GM18507 (cell line): ENCODE data around the gene TRIM29.
"Not testable (repeated sequence)": the region's sequence is repeated elsewhere in the genome, so short reads cannot be mapped to it uniquely, and the experiment has no call there.

ENCODE experiments used
- DNase-seq: peaks from one replicate; pipeline ENCODE4 v3.0.0; 2011; ENCODE audit warnings: low read depth; ENCODE audit not compliant: insufficient read length; ENCODE audit errors: extremely low spot score
- FAIRE-seq: peaks from 2 replicates; lab custom pipeline; 2011; peaks lifted over from hg19 to GRCh38; lab: Jason Lieb, UNC

TRIM29 gene

GRCh38 chr11:120137611-120138521 is at the start of gene TRIM29:
Gene TRIM29, minus strand, starts transcription at chr11:120138113. Its CDS starts 82 bp downstream, at chr11:120138031.
- DNase-seq (no peak), FAIRE-seq (no peak)

DNA sequence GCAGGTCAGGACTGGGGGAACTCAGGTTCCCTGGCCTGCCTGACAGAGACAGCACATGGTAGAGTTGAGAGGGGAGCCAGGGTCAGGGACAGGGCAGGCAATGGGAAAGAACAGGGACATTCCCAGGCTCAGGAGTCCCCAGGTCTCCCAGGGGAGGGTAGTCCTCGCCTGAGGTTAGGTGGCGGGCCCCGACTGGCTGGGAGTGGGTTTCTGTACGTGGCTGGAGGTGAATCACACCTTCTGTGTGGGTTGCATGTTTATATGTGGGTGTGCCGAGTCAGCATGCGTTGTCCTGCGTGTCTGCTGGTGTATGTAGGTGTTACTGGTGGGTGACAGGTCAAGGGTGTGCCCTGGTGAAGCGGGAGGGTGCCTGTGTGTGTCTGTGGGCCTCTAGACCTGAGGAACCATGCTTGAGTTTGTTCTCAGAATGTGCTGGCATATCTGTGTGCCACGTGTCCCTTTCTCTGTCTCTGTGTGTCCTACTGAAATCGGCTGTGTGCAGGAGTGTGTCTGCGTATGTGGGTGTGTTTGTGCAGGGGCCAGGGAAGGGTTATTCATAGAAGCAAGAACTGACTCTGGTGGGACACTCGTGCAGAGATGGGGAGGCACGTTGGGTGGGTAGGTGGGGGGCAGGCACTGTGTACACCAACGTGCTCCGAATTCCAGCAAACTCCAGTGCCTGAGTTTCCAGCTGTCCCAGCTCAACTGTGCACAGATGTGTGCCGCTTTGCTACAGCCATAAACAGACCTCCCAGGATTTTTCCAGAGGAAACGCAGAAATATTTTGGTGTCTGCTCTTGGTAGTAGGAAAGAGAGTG is 49.1 kb upstream of the TRIM29 start:
- DNase-seq, result peak; percentile 30

GRCh38 chr11:120186456-120186773 is 48.5 kb upstream of the TRIM29 start:
- no peak for FAIRE-seq

More for the DNA sequence above, 49.1 kb upstream of the TRIM29 start:
- FAIRE-seq, result peak; percentile 39

DNA sequence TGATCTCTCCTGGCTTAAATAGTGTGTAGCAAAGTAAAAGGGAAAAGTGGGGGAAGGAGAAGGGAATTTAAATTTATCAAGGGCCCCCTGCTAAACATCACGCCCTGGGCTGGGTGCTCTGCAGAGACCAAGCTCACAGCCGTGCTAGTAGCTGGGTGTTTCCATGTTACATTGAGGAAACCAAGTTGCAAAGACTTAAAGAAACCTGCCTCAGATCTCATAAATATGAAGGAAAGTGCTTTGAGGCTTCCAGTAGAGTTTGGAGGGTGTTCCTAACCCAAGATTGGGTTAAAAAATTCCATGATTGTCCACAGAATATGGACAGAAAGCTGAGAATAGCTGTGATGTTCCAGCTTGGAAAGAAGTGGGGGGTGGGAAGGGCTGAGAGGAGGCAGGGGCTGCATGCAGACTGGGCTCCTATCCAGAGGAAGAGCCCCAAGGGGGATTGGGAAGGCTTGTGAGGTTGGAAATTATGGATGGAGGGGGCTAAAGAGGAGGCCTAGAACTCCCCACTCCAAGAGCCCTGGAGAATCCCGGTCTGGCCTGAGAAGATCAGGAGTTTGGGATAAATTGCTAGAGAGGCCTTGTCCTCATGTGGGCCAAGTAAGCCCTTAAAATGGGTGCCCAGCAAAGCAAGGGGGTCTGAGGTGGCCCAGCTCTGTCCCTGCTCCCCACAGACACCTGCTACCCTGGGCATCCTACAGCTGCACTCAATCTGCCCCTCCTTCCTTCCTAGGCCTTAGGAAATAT is 48.0 kb upstream of the TRIM29 start:
- DNase-seq, result no peak
- no peak for FAIRE-seq

More at GRCh38 chr11:120186456-120186773, 48.5 kb upstream of the TRIM29 start:
- no peak for DNase-seq

DNA sequence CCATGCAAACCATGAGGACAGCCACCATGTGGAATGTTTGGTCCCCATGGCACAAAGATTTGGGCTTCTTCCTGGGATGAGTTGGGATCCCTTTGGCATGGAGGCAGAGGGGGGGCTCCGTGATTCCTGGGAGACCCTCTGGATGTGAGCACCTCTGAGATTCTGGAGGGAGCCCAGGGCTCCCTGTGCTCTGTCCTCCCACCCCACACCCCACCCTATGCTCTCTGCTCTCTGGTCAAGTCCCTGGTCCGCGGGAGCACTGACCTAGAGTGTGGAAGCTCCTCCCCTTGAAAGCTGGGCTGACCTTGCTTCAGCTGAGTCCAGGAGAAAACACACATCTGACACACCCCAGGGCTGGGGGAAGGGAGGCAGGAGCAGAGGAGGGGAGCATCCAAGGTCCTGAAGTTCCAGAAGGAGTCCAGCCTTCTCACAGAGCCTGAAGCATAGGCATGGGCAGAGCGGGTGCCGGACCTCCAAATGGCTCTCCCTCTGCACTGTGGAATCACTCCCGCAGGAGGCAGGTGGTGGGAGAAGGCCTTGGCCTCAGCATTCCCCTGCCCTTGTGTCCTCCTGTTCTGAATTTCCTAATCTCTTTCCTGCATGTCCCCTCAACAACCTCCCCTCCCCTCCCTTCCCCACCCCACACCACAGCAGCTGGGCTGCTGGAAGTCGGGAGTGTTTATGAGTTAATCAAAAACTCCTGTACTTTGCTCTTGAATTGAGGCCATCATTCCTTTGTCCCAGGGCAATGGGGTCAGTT is 47.2 kb upstream of the TRIM29 start:
- FAIRE-seq, result no peak
- DNase-seq, result no peak

DNA sequence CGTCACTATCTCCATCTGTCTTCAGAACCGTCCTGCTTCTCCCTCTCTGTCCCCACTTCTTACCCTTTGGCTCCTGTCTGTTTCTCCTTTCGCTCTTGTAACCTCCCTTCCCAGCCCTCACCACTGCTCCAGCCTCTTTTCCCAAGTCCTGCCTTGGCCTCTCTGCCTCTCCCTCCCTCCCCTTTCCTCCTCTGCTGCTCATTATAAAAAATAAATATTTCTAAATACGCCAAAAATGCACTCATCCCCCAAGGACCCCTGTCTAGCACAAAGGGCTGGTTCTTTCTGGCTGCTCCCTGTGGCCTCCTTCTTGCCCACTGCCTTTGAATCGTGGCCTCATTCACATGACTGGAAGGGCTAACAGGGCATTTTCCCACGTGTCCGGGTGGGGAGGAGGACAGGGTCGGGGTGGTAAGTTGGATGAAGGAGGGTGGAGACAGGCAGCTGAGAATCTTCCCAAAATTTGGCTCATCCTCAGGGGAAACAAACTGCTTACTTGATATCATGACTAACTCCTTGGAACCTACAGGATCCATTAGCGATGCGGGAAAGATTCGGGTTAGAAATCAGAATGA is 46.5 kb upstream of the TRIM29 start:
- FAIRE-seq (no peak), DNase-seq (no peak)

GRCh38 chr11:120183701-120184141 is 45.8 kb upstream of the TRIM29 start:
- FAIRE-seq (no peak), DNase-seq (no peak)

- no peak for FAIRE-seq
- DNase-seq, result no peak
Measured at GRCh38 chr11:120182790-120183491, 45.0 kb upstream of the TRIM29 start.

- DNase-seq (no peak), FAIRE-seq (no peak)
Measured at GRCh38 chr11:120182372-120182771, 44.5 kb upstream of the TRIM29 start.

DNA sequence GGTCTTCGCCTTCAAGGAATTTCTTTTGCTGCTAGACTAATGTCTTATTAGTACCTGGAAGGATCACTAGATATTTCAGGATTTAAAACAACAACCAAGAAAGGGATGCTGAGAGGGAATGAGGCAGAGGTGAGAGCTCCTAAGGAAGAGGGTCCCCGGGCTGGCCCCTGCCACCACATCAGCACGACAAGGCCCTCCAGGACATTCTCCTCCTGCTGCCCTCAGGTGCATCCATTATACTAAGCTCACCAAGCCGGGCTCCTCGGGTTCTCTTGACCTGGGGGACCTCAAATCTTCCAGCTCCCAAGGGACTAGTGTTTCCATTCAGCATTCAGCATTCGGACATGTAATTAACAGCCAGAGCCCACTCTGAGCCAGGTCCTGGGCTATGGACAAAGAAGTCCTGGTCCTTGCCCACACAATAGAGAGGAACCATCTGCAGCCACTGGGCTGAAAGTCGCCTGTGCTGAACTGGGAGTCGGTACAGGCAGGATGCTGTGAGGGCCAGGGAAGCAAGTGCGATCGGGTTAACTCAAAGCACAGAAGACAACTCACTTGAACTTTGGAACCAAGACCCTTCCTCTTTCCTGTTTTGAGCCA is 43.6 kb upstream of the TRIM29 start:
- DNase-seq (no peak), FAIRE-seq (no peak)

- FAIRE-seq, result no peak
- no peak for DNase-seq
Measured at GRCh38 chr11:120180551-120181232, 42.8 kb upstream of the TRIM29 start.

DNA sequence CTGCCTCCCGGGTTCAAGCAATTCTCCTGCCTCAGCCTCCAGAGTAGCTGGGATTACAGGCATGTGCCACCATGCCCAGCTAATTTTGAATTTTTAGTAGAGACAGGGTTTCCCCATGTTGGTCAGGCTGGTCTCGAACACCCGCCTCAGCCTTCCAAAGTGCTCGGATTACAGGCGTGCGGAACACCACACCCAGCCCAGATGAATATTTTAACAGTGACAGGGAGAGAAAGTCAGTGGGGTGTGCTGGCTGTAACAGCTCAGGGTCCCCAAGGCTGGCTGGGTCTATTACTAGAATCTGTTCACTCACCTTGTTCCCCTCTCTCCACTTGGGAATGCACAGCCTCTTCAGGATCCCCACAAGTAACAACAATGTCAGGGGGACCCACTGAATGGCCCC is 42.1 kb upstream of the TRIM29 start:
- DNase-seq, FAIRE-seq: not testable (repeated sequence)

GRCh38 chr11:120179057-120179672 is 41.3 kb upstream of the TRIM29 start:
- FAIRE-seq (no peak), DNase-seq (no peak)

DNA sequence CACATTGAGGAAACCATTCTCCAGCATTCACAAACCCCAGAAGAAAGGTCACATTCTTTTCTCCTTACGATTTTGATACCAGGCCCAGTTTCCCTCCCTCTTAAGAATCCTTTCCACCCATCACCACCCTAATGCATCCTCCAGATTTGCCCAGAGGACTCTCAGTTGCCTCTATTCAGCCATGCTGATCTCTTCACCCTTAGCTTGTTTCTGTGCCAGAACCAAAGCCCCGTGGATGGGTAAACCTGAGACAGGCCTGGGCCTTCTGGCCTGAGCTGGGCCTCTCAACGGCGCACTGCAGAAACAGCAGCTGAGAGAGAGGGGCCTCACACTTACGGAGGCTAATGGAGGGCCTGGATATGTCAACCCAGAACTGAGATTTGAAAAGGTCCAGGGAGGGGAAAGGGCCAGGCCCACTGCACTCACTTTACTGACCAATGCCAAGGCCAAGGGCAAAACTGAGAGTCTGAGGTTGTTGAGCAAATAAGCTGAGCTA is 40.7 kb upstream of the TRIM29 start:
- FAIRE-seq (no peak), DNase-seq (no peak)

DNA sequence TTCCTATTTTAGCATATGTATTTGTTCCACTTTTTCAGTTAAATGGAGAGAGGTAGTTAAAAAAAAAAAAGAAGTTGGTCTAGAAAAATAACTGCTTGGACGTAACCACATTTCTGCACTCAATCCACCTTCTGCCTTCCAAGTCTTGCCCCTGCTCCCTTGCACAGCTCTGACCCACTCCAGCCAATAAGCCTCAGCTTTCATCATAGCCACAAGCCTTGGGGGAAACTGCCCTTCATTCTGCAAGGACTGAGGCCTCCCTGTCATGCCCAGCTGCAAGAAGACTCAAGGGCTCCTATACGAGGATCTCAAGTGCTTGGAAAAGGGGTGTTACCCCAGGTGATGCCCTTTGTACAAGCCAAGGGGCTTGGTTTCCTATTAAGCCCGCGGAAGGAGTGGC is 37.0 kb upstream of the TRIM29 start:
- FAIRE-seq (no peak), DNase-seq (no peak)

DNA sequence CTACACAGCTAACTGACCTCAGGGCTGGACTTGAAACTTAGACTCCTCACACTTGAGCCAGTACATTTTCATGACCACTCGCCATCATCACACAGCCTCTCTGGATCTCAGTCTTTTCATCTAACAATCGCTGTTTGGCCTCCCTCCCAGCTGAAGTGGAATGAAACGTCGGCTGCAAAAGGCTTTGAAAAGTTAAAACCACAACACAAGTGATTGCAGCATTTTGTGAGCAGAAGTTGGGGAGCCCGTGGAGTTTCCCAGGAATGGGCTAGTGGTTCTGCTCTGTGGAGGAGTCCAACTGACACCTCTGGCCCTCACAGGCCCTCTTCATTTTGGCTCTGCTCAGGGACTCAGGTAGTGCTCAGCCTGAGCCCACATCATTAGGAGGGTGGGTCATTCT is 35.9 kb upstream of the TRIM29 start:
- FAIRE-seq (no peak), DNase-seq (no peak)
